ENCODE data around the gene FNDC3B. TPM values are rescaled to one million over a fixed set of nuclear protein-coding genes. Genes with fewer than 3 reads are reported as not detected.

The FNDC3B gene
- polyA plus RNA-seq, 2 of the 4 experiments (the other 2 are of a cell fraction) = 29.5 to 33.6 TPM

DNA sequence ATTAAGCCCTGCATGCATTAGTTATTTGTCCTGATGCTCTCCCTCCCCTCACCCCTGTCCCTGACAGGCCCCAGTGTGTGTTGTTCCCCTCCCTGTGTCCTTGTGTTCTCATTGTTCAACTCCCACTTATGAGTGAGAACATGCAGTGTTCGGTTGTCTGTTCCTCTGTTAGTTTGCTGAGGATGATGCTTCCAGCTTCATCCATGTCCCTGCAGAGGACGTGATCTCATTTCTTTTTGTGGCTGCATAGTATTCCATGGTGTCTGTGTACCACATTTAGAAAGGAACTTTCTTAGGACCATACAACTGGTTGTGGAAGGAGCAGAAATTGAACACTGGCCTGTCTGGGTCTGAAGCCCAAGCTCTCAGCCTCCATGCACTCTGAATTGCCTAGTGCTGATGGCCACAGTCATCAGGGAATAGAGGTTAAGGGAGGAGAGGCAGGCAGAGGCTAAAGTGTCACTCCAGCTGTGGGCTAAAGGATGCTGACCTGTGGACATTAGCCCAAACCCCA lies 138.5 kb downstream of the FNDC3B start:
- FAIRE-seq = no peak
- Histone ChIP-seq H3K4me3 (no peak overlapping the region), H3K4me2 (no peak overlapping the region), H3K27ac (peak overlapping the region; percentile 5 to 71; a peak in 3 of 6 replicates), H3K9me3 (no peaks in the 10 kb centered on the region), H3K4me1 (peaks cover 92% of the 10 kb centered on the region)
- DNase-seq (ENCODE audit: low read depth in 1 of 2, low spot score in 1 of 2) = no peak
- 92% methylated on average over 2 of the region's 2 CpGs for WGBS (ENCODE audit: missing lambda C conversion rate)
- ChIA-PET POLR2A (no interaction called here), CTCF (interaction anchor here (2.1 to 2.2 kb wide), 2 partner anchors 9 kb away, joined by 5 to 10 read pairs; no protein-coding TSS in a partner anchor)
- no peak for ATAC-seq
- no peak for TF ChIP-seq KDM5A (IDR thresholded peaks at IDR 0.05)
- TF ChIP-seq POLR2A (IDR thresholded peaks at IDR 0.05; ENCODE audit: low read length) = no peak
- TF ChIP-seq FOSB (CRISPR knock-in tag; IDR thresholded peaks at IDR 0.05) = no peak
- TF ChIP-seq NFE2L2 (conservative IDR thresholded peaks at IDR 0.05; ENCODE audit: low read length) = no peak
- TF ChIP-seq CBX8 (IDR thresholded peaks at IDR 0.05) = no peak
- TF ChIP-seq HOXB5 (CRISPR knock-in tag; IDR thresholded peaks at IDR 0.05) = no peak
- no peak for TF ChIP-seq JUNB (IDR thresholded peaks at IDR 0.05)
- no peak for TF ChIP-seq MAFK (IDR thresholded peaks at IDR 0.05; ENCODE audit: partially characterized antibody)
- TF ChIP-seq HOXA7 (CRISPR knock-in tag; IDR thresholded peaks at IDR 0.05) = no peak
- TF ChIP-seq EHMT2 (IDR thresholded peaks at IDR 0.05; ENCODE audit: low read depth) = no peak
- no peak for TF ChIP-seq POLR2AphosphoS2 (conservative IDR thresholded peaks at IDR 0.05; ENCODE audit: low read length)
- TF ChIP-seq PHF8 (IDR thresholded peaks at IDR 0.05; ENCODE audit: borderline replicate concordance, low read depth) = no peak
- no peak for TF ChIP-seq ATOH8 (CRISPR knock-in tag; IDR thresholded peaks at IDR 0.05; ENCODE audit: low read depth)

GRCh38 chr3:172179680-172180399 lies 140.5 kb downstream of the FNDC3B start:
- POLR2A ChIA-PET = no interaction called here
- DNase-seq (ENCODE audit: low read depth in 1 of 2, low spot score in 1 of 2) (peak in 1 of 2 experiments; percentile 39), FAIRE-seq (no peak), ATAC-seq (peak; percentile 47 to 58; a peak in 4 of 6 replicates)
- no peaks in the 10 kb centered on the region for H3K9me3 ChIP-seq
- H3K4me1 ChIP-seq = peaks cover 91% of the 10 kb centered on the region
- CTCF ChIA-PET = no interaction called here
- peak overlapping the region; percentile 59 for H3K4me2 ChIP-seq
- H3K27ac ChIP-seq = peak overlapping the region; percentile 18 to 76; a peak in 4 of 6 replicates
- no peak overlapping the region for H3K4me3 ChIP-seq
- 48% methylated on average over 5 of the region's 5 CpGs for WGBS (ENCODE audit: missing lambda C conversion rate)
- TF ChIP-seq FOSL2 (IDR thresholded peaks at IDR 0.05) (no peak), FOSL2 (CRISPR knock-in tag; IDR thresholded peaks at IDR 0.05) (peak; percentile 63), CEBPB (IDR thresholded peaks at IDR 0.05) (peak in 1 of 2 experiments; percentile 33; a peak in 1 of 4 replicates), CHD2 (IDR thresholded peaks at IDR 0.05; ENCODE audit: low read length, partially characterized antibody) (no peak), REST (IDR thresholded peaks at IDR 0.05) (no peak), RARB (CRISPR knock-in tag; IDR thresholded peaks at IDR 0.05) (no peak)
- TF ChIP-seq, protein P1, sequence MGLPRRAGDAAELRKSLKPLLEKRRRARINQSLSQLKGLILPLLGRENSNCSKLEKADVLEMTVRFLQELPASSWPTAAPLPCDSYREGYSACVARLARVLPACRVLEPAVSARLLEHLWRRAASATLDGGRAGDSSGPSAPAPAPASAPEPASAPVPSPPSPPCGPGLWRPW (IDR thresholded peaks at IDR 0.05) = no peak

All from A549 (cell line).